TTC549 (cell line): ENCODE measurements around the gene SLC2A11.

Experiments
- FAIRE-seq: peaks from 2 replicates; lab custom pipeline; 2012; peaks lifted over from hg19 to GRCh38; lab: Jason Lieb, UNC

SLC2A11 gene, protein sequence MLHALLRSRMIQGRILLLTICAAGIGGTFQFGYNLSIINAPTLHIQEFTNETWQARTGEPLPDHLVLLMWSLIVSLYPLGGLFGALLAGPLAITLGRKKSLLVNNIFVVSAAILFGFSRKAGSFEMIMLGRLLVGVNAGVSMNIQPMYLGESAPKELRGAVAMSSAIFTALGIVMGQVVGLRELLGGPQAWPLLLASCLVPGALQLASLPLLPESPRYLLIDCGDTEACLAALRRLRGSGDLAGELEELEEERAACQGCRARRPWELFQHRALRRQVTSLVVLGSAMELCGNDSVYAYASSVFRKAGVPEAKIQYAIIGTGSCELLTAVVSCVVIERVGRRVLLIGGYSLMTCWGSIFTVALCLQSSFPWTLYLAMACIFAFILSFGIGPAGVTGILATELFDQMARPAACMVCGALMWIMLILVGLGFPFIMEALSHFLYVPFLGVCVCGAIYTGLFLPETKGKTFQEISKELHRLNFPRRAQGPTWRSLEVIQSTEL

GRCh38 chr22:23857606-23858483 lies at the start of gene SLC2A11:
Gene SLC2A11, plus strand, starts transcription at chr22:23857875. Its CDS starts 125 bp downstream, at chr22:23858000.
- no peak for FAIRE-seq

GRCh38 chr22:23812378-23812777 lies 45.3 kb upstream of the SLC2A11 start:
- FAIRE-seq, result no peak

DNA sequence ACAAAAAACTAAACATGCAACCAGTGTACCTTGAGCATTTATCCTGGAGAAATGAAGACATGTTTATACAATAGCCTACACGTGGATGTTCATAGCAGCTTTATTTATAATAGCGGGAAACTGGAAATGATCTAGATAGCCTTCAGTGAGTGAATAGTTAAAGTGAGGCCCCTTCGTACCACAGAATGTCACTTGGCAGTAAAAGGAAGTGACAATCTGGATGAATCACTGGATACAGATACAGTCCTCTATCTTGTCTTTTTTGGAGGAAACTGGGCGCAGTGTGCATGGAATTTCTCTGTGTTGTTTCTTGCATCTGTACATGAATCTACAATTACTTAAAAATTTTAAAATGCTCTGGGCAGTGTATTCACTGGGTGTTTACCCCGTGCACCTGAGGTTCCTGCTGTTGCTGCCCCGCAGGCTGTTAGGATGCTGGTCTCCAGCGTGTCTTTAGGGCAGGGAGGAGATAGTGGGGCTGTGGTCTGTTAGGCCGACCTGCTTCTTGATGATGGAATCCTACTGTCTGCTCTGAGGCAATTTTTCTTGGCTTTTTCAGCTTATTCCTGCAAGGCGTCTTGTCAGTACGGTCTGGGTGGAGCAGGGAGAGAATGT lies 42.0 kb upstream of the SLC2A11 start:
- no peak for FAIRE-seq

GRCh38 chr22:23816156-23816976 lies 41.3 kb upstream of the SLC2A11 start:
- FAIRE-seq, result no peak

- no peak for FAIRE-seq
Measured at GRCh38 chr22:23817146-23817545, 40.5 kb upstream of the SLC2A11 start.

- no peak for FAIRE-seq
Measured at GRCh38 chr22:23818541-23818940, 39.1 kb upstream of the SLC2A11 start.

GRCh38 chr22:23820748-23821211 lies 36.9 kb upstream of the SLC2A11 start:
- FAIRE-seq, result no peak

DNA sequence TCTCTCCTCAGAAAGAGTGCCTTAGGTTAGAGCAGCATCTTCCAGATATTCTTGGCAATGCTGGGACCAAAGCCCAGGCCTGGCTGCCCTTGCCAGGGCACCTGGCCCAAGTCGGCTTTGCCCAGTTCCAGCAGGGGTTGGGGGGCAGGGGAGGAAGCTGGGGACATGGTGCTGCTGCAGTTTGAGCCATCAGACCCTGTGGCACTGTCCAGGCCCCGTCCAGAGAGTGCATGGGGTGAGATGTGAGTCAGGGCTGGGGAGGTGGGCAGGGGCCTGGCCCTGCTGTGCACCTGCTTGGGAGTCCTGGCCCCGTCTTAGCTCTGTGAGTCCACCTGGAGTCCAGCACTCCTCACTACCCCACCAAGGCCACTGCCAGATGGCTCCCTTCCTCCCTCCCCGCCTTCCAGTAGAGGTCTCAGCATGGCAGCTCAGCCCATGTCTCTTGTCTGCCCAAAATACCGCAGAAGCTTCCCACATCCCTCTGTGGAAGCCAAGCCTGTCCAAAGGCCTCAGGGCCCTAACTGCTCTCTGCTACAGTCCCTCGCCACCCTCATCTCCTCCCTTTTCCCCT lies 35.5 kb upstream of the SLC2A11 start:
- FAIRE-seq, result no peak

DNA sequence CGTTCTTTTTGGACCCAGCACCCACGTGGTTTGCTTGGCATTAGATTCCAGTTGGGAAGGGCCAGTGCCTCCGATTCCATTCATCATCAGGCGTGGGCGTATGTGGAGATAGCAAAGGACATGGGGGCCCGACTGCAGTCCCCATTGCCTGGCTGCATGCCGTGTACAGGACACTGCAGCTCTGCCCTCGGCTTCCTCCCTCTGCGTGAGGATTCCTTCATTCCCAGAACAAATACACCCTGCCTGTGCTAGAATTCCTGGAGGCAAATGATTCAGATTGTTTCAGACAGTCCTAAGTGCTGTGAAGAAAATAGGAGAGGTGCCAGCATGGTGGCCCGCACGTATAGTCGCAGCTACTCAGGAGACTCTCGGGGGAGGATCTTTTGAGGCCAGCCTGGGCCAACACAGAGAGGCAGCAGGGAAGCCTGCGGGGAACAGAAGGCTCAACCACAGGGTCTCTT lies 34.3 kb upstream of the SLC2A11 start:
- FAIRE-seq, result no peak

- no peak for FAIRE-seq
Measured at GRCh38 chr22:23824476-23825245, 33.0 kb upstream of the SLC2A11 start.

DNA sequence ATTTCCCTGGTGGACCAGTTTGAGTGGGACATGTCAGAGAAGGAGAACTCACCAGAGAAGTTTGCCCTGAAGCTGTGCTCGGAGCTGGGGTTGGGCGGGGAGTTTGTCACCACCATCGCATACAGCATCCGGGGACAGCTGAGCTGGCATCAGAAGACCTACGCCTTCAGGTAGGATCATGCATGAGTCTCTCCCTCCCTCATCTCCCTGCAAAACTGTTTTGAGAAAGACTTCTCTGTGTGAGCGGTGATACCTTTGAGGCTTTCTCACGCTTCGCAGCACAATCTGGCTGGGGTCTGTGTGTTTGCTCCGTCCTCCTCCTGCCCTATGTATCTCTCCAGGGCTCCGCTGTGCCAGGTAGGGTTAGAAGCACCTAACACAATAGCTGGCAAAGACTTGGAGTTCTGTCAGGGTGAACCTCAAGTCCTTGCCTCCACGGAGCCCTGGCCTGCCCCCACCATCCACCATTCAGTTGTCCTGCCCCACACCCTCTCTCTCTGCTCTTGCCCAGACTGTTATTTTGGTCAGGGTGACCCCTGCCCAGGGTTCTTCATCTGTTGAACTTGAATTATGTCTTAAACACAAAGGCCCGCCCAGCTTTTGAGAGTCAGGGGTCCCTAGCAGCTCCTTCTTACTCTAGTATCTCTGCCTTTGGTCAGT lies 32.3 kb upstream of the SLC2A11 start:
- no peak for FAIRE-seq

DNA sequence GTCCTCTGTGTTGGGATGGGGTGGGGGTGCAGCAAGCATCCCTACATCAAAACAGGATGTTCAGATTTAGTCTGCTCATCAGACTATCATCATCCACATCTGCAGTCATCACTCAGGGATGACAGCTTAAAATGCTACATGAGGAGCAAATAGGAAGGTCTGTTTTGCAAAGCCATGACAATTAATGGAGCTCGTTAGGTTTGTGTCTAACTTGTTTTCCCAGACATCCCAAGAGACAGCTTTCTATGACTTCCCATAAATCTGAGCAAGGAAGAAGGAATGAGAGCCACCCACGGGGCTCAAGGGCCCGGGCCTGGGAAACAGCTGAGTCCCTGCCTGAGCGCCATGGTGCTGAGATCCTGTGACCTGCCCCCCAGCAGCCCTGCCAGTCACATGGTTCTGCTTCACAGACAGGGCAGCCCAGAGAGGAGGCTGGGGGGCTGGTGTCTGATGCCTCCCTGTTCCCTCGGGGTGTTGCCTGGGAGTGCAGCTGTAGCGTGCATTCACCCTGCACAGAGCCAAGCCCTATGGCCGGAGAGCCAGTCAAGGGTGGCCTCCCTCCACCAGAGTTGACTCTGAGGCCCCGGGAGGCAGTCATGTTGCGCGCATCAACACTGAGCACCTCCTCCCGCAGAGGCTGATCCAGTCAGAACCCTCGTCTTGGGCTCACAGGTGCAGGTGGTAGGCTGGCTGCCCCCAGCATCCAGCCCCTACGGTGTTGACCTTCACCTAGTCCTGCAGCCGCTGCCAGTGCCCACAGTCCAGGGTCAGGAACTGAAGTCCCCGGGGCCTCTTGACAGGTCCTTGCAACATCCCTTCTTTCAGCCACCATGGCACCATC lies 30.9 kb upstream of the SLC2A11 start:
- FAIRE-seq, result no peak

DNA sequence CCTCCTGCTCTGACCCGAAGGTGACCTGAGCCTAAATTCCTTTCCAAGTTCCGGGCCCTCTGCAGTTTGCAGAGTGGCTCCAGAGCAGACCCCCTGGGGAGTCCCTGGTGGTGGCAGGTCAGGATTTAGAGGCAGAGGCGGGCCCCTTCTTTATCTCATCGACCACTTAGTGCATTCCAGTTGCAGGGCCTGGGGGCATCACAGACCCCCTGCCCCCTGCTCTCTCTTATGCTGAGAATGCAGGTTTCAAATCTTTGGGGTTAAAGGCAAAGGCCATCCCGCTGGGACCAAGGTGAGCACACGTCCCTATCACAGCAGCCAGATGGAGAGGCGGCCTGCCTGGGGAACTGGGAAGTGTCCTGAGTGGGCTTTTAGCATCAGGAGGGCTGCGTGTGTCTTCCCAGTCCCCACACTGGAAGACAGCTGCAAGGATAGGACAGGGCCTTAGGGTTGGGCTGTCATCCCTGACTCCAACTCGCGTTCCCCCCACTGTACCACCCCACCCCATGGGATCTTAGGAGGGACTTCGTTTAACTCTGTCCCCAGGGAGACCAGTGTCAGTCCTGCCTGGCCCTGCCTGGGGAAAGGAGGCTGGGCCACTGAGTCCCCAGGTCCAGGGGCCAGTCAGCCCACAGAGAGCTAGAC lies 30.2 kb upstream of the SLC2A11 start:
- no peak for FAIRE-seq

- no peak for FAIRE-seq
Measured at GRCh38 chr22:23828800-23829680, 28.6 kb upstream of the SLC2A11 start.

- no peak for FAIRE-seq
Measured at GRCh38 chr22:23829845-23830372, 27.8 kb upstream of the SLC2A11 start.

DNA sequence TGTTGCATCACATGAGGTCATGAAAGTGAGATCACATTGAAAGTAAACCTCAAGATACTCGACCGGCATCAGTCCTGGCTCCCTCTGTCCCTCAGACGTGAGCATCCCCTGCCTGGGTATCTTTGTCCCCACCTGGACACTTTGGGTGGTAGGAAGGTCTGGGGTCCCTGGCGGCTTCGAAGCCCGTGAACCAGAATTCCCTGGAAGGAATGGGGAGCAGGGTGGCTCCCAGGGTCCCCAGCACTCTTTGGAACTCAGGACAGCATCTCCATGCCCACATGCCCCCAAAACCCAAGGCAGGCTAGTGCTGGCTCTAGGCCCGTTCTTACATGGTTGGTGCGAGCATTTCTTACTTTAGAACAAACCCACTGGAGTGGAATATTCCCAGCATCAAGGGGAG lies 26.4 kb upstream of the SLC2A11 start:
- FAIRE-seq, result no peak

GRCh38 chr22:23831781-23832180 lies 25.9 kb upstream of the SLC2A11 start:
- FAIRE-seq, result no peak
